HG03521 (cell line): ENCODE results near the gene DCAF11.

Source experiments
- ATAC-seq: cut with Tn5 transposase; IDR thresholded peaks from one replicate; pipeline ENCODE4 v1.9.1; 2021; ENCODE audit warnings: mild to moderate bottlenecking, moderate library complexity; ENCODE audit not compliant: unreplicated experiment

The DCAF11 gene

GRCh38 chr14:24156840-24157239, 42.3 kb downstream of the DCAF11 start:
- no peak for ATAC-seq

GRCh38 chr14:24157331-24157730, 42.8 kb downstream of the DCAF11 start:
- no peak for ATAC-seq

GRCh38 chr14:24159777-24160498, 45.4 kb downstream of the DCAF11 start:
- no peak for ATAC-seq

GRCh38 chr14:24160499-24160849, 45.9 kb downstream of the DCAF11 start:
- ATAC-seq, result no peak

GRCh38 chr14:24160850-24161804, 46.5 kb downstream of the DCAF11 start, which contains the start of gene IRF9:
IRF9 (plus strand) TSS chr14:24161265; CDS start chr14:24162145, 880 bp downstream.
- peak; percentile 77 for ATAC-seq

GRCh38 chr14:24162093-24162492, 47.5 kb downstream of the DCAF11 start:
- no peak for ATAC-seq

- no peak for ATAC-seq
These were observed 50.0 kb downstream of the DCAF11 start for GRCh38 chr14:24164518-24164991.

GRCh38 chr14:24165785-24166184, 51.2 kb downstream of the DCAF11 start:
- ATAC-seq, result no peak

- ATAC-seq, result no peak
These were observed 53.0 kb downstream of the DCAF11 start for GRCh38 chr14:24167469-24168114.

- ATAC-seq, result peak; percentile 66
These were observed 57.1 kb downstream of the DCAF11 start, which contains the start of gene REC8 for GRCh38 chr14:24171422-24172260. REC8 (plus strand) TSS chr14:24172080; CDS start chr14:24172553, 473 bp downstream.

- no peak for ATAC-seq
These were observed 57.8 kb downstream of the DCAF11 start for GRCh38 chr14:24172261-24172860.

- no peak for ATAC-seq
These were observed 58.3 kb downstream of the DCAF11 start for GRCh38 chr14:24172871-24173281.
